ENCODE measurements around the gene VWA5B1. TPM values are rescaled to one million over a fixed set of nuclear protein-coding genes. Genes with fewer than 3 reads are reported as not detected.

Gene VWA5B1
- total and polyA plus RNA-seq, 2 of the 8 experiments (the other 6 are each of a cell fraction or from before 2014, with no cell fraction given), result 0.54 to 2.3 TPM

- TF ChIP-seq, protein P1, sequence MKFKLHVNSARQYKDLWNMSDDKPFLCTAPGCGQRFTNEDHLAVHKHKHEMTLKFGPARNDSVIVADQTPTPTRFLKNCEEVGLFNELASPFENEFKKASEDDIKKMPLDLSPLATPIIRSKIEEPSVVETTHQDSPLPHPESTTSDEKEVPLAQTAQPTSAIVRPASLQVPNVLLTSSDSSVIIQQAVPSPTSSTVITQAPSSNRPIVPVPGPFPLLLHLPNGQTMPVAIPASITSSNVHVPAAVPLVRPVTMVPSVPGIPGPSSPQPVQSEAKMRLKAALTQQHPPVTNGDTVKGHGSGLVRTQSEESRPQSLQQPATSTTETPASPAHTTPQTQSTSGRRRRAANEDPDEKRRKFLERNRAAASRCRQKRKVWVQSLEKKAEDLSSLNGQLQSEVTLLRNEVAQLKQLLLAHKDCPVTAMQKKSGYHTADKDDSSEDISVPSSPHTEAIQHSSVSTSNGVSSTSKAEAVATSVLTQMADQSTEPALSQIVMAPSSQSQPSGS (IDR thresholded peaks at IDR 0.05; ENCODE audit: low read length), result no peak
- TF ChIP-seq, protein P2, sequence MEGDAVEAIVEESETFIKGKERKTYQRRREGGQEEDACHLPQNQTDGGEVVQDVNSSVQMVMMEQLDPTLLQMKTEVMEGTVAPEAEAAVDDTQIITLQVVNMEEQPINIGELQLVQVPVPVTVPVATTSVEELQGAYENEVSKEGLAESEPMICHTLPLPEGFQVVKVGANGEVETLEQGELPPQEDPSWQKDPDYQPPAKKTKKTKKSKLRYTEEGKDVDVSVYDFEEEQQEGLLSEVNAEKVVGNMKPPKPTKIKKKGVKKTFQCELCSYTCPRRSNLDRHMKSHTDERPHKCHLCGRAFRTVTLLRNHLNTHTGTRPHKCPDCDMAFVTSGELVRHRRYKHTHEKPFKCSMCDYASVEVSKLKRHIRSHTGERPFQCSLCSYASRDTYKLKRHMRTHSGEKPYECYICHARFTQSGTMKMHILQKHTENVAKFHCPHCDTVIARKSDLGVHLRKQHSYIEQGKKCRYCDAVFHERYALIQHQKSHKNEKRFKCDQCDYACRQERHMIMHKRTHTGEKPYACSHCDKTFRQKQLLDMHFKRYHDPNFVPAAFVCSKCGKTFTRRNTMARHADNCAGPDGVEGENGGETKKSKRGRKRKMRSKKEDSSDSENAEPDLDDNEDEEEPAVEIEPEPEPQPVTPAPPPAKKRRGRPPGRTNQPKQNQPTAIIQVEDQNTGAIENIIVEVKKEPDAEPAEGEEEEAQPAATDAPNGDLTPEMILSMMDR (IDR thresholded peaks at IDR 0.05; ENCODE audit: control extremely low read depth in 1 of 3, insufficient read depth in 1 of 3, low read depth in 1 of 3, low read length in 3 of 3), result peak; percentile 75 to 86 (median 82)
- TF ChIP-seq YY1 (IDR thresholded peaks at IDR 0.05; ENCODE audit: low read depth, low read length) (no peak), SAP30 (IDR thresholded peaks at IDR 0.05; ENCODE audit: insufficient read depth, insufficient replicate concordance, low read length) (no peak)
Observed at GRCh38 chr1:20367116-20367585, 76.5 kb downstream of the VWA5B1 start (continued).

Measured in H1 (cell line).